GM19099 (cell line): ENCODE measurements around the gene ICA1L.

Source experiments
- POLR2A ChIP-seq: IDR thresholded peaks from 3 replicates; pipeline ENCODE4 v1.6.1; 2011; ENCODE audit warnings: low read depth; ENCODE audit not compliant: insufficient read length; ENCODE audit errors: extremely low read depth

The ICA1L gene

DNA sequence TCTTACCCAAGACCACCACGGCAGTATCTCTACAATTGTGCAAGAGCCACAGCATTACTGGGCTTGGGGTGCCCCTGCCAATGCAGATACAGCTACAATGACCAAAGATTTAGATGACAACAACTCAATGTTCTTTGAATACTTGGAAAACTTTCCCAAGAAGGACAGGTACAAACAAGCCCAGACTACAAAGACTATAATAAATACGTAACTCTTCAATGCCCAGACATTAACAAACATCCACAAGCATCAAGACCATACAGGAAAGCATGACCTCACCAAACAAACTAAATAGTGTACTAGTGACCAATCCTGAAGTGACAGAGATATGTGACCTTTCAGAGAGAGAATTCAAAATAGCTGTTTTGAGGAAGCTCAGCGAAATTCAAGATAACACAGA, 62.8 kb downstream of the ICA1L start:
- TF ChIP-seq POLR2A: no peak

DNA sequence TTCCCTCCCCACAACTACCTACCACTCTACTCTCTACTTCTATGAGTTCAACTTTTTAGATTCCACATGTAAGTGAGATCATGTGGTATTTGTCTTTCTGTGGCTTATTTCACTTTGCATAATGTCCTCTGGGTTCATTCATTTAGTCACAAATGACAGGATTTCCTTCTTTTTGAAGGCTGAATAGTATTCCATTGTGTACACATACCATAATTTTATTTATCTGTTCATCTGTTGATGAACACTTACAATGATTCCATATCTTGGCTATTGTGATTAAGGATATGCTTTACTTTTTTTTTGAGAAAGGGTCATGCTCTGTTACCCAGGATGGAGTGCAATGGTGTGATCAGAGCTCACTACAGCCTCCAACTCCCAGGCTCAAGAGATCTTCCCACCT, 73.6 kb downstream of the ICA1L start:
- TF ChIP-seq POLR2A: no peak

DNA sequence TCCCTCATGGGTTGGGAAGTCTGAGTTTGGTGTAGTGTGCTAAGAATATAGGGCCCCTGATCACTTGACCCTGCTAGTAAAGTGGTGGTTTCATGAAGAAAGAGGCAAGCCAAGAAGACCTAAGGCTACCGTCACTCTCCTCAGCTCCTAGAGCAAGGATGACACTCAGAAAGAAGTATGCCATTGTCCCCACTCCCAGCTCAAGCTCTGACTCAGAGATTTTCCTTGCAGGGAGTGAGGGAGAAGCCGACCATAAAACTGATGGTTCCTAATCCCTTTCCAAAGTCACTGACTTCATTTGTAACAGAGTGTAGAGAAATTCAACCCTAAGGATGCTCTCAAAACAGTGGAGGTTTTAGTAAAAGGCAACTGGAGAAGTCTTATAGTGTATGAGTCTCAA, 80.9 kb downstream of the ICA1L start:
- no peak for TF ChIP-seq POLR2A

DNA sequence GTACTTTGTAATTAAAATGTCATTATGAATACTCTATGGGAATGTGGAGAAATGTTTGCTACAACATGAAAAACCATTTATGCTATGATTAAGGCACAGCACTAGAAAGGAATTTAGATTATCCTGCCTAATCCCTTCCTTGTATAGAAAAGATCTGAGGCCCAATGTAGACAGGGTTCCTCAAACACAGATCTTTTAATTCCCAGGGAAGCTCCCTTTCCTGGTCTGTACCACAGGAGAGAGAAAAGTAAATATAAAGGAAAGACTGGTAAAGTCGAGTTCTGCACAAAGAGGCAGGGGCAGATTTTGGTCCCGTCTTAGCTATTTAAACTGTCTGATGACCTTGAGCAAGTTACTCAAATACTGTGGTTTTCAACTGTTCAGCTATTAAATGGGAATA, 84.7 kb downstream of the ICA1L start:
- no peak for TF ChIP-seq POLR2A

DNA sequence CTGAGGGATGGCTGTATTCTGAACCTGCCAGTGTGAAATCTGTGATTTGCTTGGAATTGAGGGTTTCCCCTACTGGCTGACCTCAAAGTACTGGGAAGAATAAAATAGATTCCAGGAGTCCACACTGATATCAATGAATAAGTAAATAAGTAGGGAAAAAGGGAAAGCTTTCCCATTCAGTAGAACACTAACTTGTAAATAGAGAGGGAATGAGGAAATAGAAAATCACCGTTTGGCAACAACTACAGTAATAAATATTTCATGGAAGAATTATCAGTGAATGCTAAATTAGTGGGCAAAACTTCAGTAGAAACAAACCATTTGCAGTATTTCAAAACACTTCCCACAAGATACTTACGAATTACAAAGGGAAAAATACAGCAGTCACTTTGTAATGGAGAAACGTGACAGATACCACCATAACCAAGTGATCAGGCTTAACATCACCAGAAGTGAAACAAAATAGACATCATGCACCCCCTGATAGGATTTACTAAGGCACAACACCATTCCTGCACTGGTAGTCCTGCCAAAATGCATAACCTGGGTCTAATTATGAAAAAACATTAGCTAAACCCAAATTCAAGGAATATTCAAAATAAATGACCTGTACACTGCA, 88.5 kb downstream of the ICA1L start:
- TF ChIP-seq POLR2A: no peak

DNA sequence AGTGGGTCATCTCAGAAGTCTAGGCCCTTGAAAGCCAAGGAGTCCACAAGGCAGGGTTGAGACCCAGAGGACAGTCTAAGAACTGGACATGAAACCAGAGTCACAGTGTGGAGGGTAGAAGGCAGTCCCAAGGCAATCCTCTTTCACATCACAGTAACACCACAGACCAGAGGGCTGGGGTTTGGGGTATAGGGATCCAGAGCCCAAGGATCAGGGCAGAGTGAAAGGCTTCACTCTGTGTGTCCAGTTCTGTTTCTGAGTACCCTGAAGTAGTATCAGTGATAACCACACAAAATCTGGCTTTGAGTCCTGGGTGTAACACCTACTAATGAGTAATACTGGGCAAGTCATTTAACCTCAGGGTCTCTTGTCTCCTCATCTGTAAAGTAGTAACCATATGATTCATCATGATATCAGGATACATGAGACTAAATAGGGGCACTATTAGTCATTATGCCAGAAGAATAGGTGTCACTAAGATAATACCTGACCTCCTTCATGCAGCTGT, 91.0 kb downstream of the ICA1L start:
- TF ChIP-seq POLR2A: no peak

DNA sequence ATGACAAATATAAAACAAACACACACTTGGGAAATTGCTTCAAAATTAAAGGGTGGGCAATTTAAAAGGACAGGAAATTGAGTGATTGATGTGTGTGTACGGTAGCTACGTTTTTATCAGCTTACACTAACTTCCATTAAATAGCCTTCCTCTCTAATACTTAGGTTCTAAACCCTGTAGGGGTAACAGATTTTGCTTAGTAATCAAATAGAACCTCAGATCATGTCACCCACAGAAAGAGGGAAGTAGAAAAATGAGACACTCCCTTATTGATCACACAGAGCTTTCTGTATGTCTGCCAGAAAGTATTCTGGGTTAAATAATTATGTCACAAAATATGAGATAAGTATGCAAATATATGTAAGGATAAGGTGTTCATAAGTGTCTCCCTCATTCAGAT, 93.3 kb downstream of the ICA1L start:
- TF ChIP-seq POLR2A: no peak

DNA sequence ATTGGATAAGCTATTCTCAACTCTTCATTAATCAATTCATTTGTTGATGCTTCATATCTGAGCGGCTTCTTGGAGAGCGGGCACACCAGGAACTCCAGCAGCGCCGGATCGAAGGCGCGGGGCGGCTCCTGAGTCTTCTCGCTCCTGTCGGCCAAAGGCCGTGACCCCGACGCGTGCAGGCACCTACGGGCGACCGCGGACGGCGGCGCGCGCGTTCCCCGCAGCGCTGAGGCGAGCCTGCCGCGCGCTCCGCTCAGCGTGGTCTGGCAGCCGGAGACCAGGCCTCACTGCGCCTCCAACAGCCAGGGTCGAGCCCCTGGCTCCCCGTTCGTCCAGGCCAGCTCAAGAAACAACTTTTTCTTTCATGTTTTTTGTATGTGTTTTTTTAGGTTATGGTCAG, 97.5 kb downstream of the ICA1L start:
- no peak for TF ChIP-seq POLR2A

DNA sequence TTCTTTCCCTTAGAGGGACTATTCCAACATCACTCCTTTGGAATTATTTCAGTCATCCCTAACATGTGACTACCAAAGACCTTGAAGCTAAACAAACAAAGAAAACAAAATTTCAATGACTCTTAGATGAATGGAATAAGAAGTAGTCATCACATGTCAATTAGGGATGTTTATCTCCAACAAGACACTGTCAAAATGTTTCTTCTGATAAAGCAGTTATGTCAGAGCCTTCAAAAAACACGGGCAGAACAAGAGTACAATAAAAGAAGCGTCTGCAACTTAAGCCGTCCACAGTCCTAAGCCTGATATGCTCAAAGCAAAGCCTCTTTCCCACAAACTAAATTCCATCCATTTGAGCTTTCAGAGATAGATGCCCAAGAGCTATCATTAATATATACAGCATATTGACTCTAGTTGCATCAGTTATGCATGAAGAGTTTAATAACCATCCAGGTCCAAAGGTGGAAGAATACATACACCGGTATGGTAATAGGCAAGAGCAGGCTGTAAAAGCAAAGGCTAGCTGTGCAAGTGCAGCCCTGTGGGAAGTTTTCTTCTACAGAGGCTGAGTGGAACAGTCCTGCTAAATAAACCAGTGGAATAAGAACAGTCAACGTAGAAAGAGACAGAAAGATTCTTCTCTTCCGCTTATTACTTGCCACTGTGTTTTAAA, 98.1 kb downstream of the ICA1L start:
- TF ChIP-seq POLR2A: no peak

DNA sequence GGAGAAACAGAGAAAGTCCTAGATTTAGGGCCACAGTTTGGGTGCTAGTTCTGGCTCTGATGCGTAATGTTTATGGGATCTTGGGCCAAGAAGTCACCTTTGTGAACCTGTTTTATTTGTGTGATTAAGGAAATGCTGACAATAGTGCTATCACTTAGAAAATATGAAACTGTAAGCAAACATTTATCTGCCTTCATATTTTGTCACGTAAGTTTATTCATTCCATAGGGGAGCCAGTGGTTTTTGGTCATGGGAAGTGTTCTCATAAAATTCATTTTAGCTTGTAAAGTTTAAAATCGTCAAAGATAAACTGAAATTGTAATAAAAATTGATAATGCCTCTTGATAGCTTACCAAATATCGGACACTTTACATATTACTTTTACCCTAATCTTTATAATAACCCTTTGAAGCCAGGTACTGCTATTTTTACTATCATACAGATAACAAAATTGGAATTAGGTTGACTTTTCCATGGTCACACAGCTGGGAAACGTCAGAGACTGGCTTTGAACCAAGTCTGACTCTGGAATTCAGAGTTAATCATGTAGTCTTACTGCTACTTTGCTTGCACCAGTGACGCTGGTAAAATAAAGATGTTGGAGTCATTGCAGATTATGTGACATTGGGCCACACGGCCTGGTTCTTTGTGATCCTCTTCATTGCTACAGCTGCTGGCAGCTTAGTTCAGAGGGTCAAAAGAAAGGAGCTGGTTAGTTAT, 99.7 kb downstream of the ICA1L start:
- no peak for TF ChIP-seq POLR2A

DNA sequence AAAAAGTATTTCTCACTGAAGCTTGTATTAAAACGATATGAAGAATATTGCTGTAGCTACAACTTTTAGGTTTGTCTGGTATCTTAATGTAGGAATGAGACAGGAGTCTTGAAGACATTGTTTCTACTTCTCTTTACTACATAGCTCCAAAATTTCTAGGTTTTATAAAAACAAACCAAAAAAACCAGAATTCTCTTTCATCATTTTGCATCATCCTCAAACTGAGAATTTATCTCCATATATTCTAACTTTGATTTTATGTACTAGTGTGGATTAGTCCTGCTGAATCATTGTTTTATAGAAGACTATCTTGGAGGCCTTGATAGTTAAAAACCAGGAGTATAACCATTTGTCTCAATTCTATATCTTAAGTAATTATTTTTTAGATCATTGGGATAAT, 100.2 kb downstream of the ICA1L start:
- TF ChIP-seq POLR2A: no peak

DNA sequence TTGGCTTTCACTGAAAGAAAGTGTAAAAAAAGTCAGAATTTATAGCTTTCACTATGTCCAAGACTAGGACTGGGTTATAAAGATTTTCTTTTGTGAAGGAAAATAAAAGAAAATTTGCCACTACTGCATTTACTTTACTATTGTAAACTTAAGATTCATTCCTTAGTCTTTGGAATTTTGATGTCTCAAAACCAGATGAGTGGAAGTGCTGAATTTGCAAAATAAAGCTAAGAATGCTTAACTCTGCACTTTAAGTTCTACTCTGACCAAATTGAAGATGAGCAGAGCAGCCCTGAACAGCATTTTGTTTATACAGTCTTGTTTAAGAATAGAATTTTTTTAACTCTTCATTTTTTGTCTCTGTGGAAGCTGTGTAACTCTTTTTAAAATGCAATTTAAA, 102.4 kb downstream of the ICA1L start:
- TF ChIP-seq POLR2A: no peak

DNA sequence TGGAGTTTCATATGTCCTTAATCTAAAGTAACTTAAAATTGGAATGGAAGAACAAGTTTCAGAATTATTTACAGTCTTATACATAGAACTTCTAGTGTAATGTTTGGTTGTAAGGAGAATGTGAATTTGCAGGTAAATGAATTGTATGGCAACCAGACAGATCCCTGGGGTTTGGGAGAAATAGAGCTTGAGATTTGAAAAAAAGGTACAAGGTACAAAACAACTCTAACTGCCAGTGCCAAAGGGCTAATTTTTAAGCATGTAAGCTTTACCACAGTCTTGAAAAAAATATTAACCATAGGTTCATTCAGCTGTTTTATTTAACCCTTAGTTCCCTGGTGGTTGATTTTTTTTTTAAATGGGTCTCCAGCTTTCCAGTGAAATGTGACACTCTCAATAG, 103.3 kb downstream of the ICA1L start:
- no peak for TF ChIP-seq POLR2A

DNA sequence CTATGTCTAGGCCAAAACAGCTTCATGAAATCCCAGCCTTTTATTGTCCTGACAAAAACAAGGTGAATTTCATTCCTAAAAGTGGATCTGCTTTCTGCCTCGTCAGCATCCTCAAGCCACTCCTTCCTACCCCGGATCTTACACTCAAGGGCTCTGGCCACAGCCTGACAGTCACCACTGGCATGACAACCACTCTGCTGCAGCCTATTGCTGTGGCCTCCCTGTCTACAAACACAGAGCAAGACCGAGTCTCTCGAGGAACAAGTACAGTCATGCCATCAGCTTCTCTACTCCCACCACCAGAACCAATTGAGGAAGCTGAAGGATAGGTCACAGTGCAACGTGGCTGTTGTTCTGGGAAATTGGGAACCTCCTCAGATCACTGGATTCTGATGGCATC, 106.1 kb downstream of the ICA1L start:
- no peak for TF ChIP-seq POLR2A

DNA sequence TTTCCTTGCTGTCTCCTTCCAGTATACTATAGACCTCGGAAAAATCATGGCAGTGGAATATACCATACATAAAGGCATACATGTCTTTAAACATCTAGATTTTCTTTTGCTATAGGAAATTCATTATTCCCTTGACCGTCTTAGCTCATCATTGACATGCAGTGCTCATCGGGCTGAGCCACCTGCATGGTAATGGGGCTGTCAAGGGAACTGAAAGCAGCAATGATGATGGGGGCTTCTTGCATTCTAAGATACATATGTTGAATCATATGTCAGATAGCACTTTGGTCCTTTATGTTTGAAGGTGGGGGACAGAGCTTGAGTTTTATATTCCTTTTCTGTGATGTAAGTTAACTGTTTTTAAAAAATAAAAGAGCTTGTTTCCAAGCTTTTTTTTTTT, 106.6 kb downstream of the ICA1L start:
- TF ChIP-seq POLR2A: no peak

DNA sequence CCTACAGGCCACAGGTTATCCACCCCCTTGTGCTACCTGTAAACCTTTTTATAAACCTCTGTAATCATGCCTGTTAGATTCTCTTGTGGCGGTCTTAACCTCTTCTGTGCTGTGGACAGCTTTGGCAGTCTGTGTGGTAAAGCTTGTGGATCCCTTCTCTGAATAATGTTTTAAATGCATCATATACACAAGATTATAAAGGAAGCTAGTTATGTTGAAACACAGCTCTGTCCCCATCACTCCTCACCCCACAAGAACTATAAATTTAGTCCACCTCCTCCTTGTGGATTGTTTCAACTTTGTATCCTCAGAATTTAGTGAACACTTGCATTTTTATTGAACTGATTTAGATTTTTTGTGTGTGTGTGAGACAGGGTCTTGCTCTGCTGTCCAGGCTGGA, 107.7 kb downstream of the ICA1L start:
- TF ChIP-seq POLR2A: no peak
